K562 (cell line): ENCODE data around the gene PERP. TPM values are rescaled to one million over a fixed set of nuclear protein-coding genes. Genes with fewer than 3 reads are reported as not detected.

Experiments
- polyA plus RNA-seq, 8 experiments: library from polyadenylated mRNA; depleted of rRNA in 4 of 8; stranded (reverse) in 5 of 8; unstranded in 3 of 8; fragments of >200 nt; fragmentation: Nextera tagmentation in 2 of 8; fragmentation: Illumina TruSeq in 1 of 8; extraction: Ambion mirVana in 2 of 8; extraction: Trizol in 1 of 8; gene quantifications; 2 replicates each; pipeline versions ENCODE4 v1.2.1 to v1.2.3, GENCODE V29; 2011 to 2014; ENCODE audit warnings: inconsistent platforms in 1 of 8, missing spikeins in 1 of 8
- total RNA-seq, 7 experiments: library from RNA; depleted of rRNA in 6 of 7; stranded (reverse); fragments of >200 nt in 6 of 7; fragmentation: Illumina TruSeq in 2 of 7; extraction: Trizol in 2 of 7; gene quantifications; 2 replicates each; pipeline versions ENCODE4 v1.2.1 to v1.2.3, GENCODE V29; 2011 to 2021; ENCODE audit warnings: low replicate concordance in 1 of 7

PERP gene
- total and polyA plus RNA-seq, 9 of the 15 experiments (the other 6 are each of a cell fraction or from before 2014, with no cell fraction given) = 0.01 to 0.27 (median 0.05) TPM; not detected in 2

Other genes starting within 250 kb of the PERP start
- gene TNFAIP3, start 240.2 kb downstream of the PERP start, total RNA-seq (2014; rRNA removed) = 5.9 and 6.2 TPM in 2 replicates
- 6.5 and 6.9 TPM in 2 replicates for gene TNFAIP3, start 240.2 kb downstream of the PERP start, total RNA-seq (2014; rRNA removed; fragmentation: Illumina TruSeq; extraction: Trizol)
- gene TNFAIP3, start 240.2 kb downstream of the PERP start, total RNA-seq (2015; rRNA removed; fragmentation: Illumina TruSeq; extraction: Trizol) = 4.6 TPM in 2 replicates
- gene TNFAIP3, start 240.2 kb downstream of the PERP start, total RNA-seq (2021) = 12.5 and 17.0 TPM in 2 replicates
- 6.4 and 11.8 TPM in 2 replicates for gene TNFAIP3, start 240.2 kb downstream of the PERP start, polyA plus RNA-seq (2011; rRNA removed)
- gene TNFAIP3, start 240.2 kb downstream of the PERP start, polyA plus RNA-seq (2014; fragmentation: Illumina TruSeq; extraction: Trizol) = 9.8 and 11.5 TPM in 2 replicates
- 1 to 10 TPM in 1 of 2 experiments, under 1 TPM in 1; 0.79 to 1.3 TPM for gene TNFAIP3, start 240.2 kb downstream of the PERP start, polyA plus RNA-seq (2014; fragmentation: Nextera tagmentation; extraction: Ambion mirVana)
- 9.2 and 9.5 TPM in 2 replicates for gene TNFAIP3, start 240.2 kb downstream of the PERP start, polyA plus RNA-seq (2014; rRNA removed)
- not detected in 2 replicates for gene ARFGEF3, start 54.5 kb upstream of the PERP start, total RNA-seq (2014; rRNA removed)
- not detected in 2 replicates for gene ARFGEF3, start 54.5 kb upstream of the PERP start, total RNA-seq (2014; rRNA removed; fragmentation: Illumina TruSeq; extraction: Trizol)
- gene ARFGEF3, start 54.5 kb upstream of the PERP start, total RNA-seq (2015; rRNA removed; fragmentation: Illumina TruSeq; extraction: Trizol) = not detected in 2 replicates
- gene ARFGEF3, start 54.5 kb upstream of the PERP start, total RNA-seq (2021) = 0.02 and 0.07 TPM in 2 replicates
- under 0.01 TPM in 1 of 2 replicates, not detected in the other for gene ARFGEF3, start 54.5 kb upstream of the PERP start, polyA plus RNA-seq (2011; rRNA removed)
- not detected in 2 replicates for gene ARFGEF3, start 54.5 kb upstream of the PERP start, polyA plus RNA-seq (2014; fragmentation: Illumina TruSeq; extraction: Trizol)
- gene ARFGEF3, start 54.5 kb upstream of the PERP start, polyA plus RNA-seq (2014; fragmentation: Nextera tagmentation; extraction: Ambion mirVana) = not detected
- not detected in 2 replicates for gene ARFGEF3, start 54.5 kb upstream of the PERP start, polyA plus RNA-seq (2014; rRNA removed)
- not detected in 2 replicates for gene PBOV1, start 111.1 kb upstream of the PERP start, total RNA-seq (2014; rRNA removed)
- not detected in 2 replicates for gene PBOV1, start 111.1 kb upstream of the PERP start, total RNA-seq (2014; rRNA removed; fragmentation: Illumina TruSeq; extraction: Trizol)
- gene PBOV1, start 111.1 kb upstream of the PERP start, total RNA-seq (2015; rRNA removed; fragmentation: Illumina TruSeq; extraction: Trizol) = not detected in 2 replicates
- not detected in 2 replicates for gene PBOV1, start 111.1 kb upstream of the PERP start, total RNA-seq (2021)
- not detected in 2 replicates for gene PBOV1, start 111.1 kb upstream of the PERP start, polyA plus RNA-seq (2011; rRNA removed)
- not detected in 2 replicates for gene PBOV1, start 111.1 kb upstream of the PERP start, polyA plus RNA-seq (2014; fragmentation: Illumina TruSeq; extraction: Trizol)
- not detected for gene PBOV1, start 111.1 kb upstream of the PERP start, polyA plus RNA-seq (2014; fragmentation: Nextera tagmentation; extraction: Ambion mirVana)
- gene PBOV1, start 111.1 kb upstream of the PERP start, polyA plus RNA-seq (2014; rRNA removed) = not detected in 2 replicates